Psoas muscle (tissue), 8 donors: ENCODE results near the gene CPVL. TPM values are rescaled to one million over a fixed set of nuclear protein-coding genes. Genes with fewer than 3 reads are reported as not detected.

Experiments
- ATAC-seq, 4 donors: fragments of 200-7000 bp; cut with Tn5 transposase; one replicate each; pipeline ENCODE4 v1.9.1; 2020; ENCODE audit warnings: moderate library complexity in 3 of 4, mild to moderate bottlenecking in 2 of 4
- DNase-seq, 2 donors: peaks; one replicate each; pipeline ENCODE4 v3.0.0-alpha.2; 2020
- H3K27ac ChIP-seq: fragments of 200-600 bp; one replicate; pipeline ENCODE4 v1.8.0; 2022
- H3K27me3 ChIP-seq, 3 donors: fragments of 200-600 bp in 1 of 3; one replicate each; pipeline versions ENCODE4 v1.6.1 to v1.8.0; 2013 to 2022; ENCODE audit warnings: low read length in 2 of 3, mild to moderate bottlenecking in 2 of 3, moderate library complexity in 1 of 3; ENCODE audit not compliant: insufficient read depth in 3 of 3
- H3K36me3 ChIP-seq, 2 donors: fragments of 200-600 bp in 1 of 2; one replicate each; pipeline versions ENCODE4 v1.6.1 to v1.8.0; 2013 to 2022; ENCODE audit warnings: low read depth in 1 of 2, mild to moderate bottlenecking in 1 of 2, moderate library complexity in 1 of 2; ENCODE audit not compliant: insufficient read depth in 1 of 2
- H3K4me1 ChIP-seq: fragments of 200-600 bp; one replicate; pipeline ENCODE4 v1.8.0; 2022
- H3K4me3 ChIP-seq: fragments of 200-600 bp; one replicate; pipeline ENCODE4 v1.8.0; 2022; ENCODE audit warnings: mild to moderate bottlenecking
- H3K9me3 ChIP-seq: fragments of 200-600 bp; one replicate; pipeline ENCODE4 v1.8.0; 2022
- WGBS, 3 donors: extraction: QIAGEN DNeasy Blood & Tissue Kit; methylation state at CpG; one replicate each; pipeline versions ENCODE4 v1.1.6 to v1.1.7; 2013; 5-methylcytosine and 5-hydroxymethylcytosine counted together
- intact Hi-C, 2 donors: fragments of 100-400 bp; cut with DNase I; formaldehyde crosslinking; loops; one replicate each; pipeline versions ENCODE4 v1.11.0 to v1.14.2; 2022
- polyA plus RNA-seq, 3 donors: library from polyadenylated mRNA; stranded (reverse); fragments of 200-250 nt; gene quantifications; one replicate each; pipeline ENCODE4 v1.2.3, GENCODE V29; 2013
- total RNA-seq, 4 donors: library from RNA; stranded (reverse); fragmentation: NEBNext Ultra II Directional in 2 of 4; extraction: Animal tissue kit (Norgen Biotek cat#: 25700) in 2 of 4; gene quantifications; one replicate each; pipeline versions ENCODE4 v1.2.1 to v1.2.4, GENCODE V29; 2021 to 2023
- TF ChIP-seq, protein P1 (sequence below): fragments of 200-600 bp; IDR thresholded peaks from one replicate; pipeline ENCODE4 v1.8.0; 2022; ENCODE audit warnings: antibody characterized with exemption
- donor health status: healthy with polysubstance abuse.
- donor health status: DM: no; HTN: no; CAD: no; lungs with moderate emphysema.
- donor health status: Bipolar disorder and iron deficiency.
- donor health status: healthy.
- donor health status: DM: yes; HTN: yes; CAD: no.
- donor health status: DM: no; HTN: no; CAD: no.
- donor health status: DM: no; HTN: no; CAD: no.
- donor health status: DM: yes; HTN: yes; CAD: no.

CPVL gene
- total and polyA plus RNA-seq, 7 donors = 1.6 to 49.6 (median 6.1) TPM

DNA sequence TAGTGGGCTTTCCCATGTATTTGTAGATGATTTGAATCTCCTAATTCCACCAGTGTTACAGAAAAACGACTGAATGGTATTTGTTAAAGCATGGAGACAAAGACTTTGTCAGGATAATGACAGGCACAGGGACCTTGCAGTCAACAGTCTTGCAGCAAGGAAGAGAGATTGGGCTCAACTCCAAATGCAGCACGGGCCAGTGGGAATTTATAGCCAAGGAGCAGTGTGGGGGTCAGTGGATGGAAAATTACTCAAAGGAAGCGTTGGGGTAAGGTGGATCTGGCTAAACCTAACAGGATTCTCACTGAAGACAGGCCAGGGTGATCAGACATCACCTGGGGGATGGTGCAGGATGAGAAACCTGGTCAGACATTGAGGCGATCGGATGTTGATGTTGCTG lies 24.3 kb downstream of the CPVL start:
- DNase-seq (no peak), ATAC-seq (no peak)
- Histone ChIP-seq H3K4me1 (peaks cover 16% of the 10 kb centered on the region), H3K4me3 (no peak overlapping the region), H3K36me3 (no peaks in the 10 kb centered on the region), H3K27ac (no peak overlapping the region), H3K27me3 (no peaks in the 10 kb centered on the region), H3K9me3 (no peaks in the 10 kb centered on the region)
- TF ChIP-seq, protein P1, sequence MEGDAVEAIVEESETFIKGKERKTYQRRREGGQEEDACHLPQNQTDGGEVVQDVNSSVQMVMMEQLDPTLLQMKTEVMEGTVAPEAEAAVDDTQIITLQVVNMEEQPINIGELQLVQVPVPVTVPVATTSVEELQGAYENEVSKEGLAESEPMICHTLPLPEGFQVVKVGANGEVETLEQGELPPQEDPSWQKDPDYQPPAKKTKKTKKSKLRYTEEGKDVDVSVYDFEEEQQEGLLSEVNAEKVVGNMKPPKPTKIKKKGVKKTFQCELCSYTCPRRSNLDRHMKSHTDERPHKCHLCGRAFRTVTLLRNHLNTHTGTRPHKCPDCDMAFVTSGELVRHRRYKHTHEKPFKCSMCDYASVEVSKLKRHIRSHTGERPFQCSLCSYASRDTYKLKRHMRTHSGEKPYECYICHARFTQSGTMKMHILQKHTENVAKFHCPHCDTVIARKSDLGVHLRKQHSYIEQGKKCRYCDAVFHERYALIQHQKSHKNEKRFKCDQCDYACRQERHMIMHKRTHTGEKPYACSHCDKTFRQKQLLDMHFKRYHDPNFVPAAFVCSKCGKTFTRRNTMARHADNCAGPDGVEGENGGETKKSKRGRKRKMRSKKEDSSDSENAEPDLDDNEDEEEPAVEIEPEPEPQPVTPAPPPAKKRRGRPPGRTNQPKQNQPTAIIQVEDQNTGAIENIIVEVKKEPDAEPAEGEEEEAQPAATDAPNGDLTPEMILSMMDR = no peak
- 40 to 45% (median 44%) methylated on average over 5 of the region's 5 CpGs for WGBS, 3 donors
- intact Hi-C loops = no loop called here

DNA sequence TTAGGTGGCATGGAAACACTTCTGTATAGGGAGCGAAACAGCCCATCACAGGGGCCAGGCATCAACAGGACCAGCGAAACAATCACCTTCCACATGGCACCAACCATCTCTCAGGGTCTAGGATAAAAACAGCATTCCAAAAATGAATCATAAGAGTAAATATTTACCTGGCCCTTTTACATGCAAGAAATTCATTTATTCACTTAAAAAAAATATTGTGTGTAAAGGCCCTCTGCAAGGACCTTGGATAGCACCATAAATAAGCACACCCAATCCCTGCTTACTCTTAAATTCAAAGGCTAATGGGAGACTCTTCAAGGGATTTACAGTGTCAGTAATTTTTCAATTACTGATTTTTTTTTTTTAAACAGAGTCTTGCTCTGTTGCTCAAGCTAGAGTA lies 25.4 kb downstream of the CPVL start:
- H3K4me1 ChIP-seq = peaks cover 16% of the 10 kb centered on the region
- no peaks in the 10 kb centered on the region for H3K27me3 ChIP-seq
- TF ChIP-seq, protein P1 = no peak
- H3K27ac ChIP-seq = no peak overlapping the region
- DNase-seq (no peak), ATAC-seq (no peak)
- no peaks in the 10 kb centered on the region for H3K9me3 ChIP-seq
- intact Hi-C loops = no loop called here
- H3K36me3 ChIP-seq = no peaks in the 10 kb centered on the region
- 78 to 98% (median 96%) methylated on average over 2 of the region's 2 CpGs for WGBS, 3 donors
- no peak overlapping the region for H3K4me3 ChIP-seq

DNA sequence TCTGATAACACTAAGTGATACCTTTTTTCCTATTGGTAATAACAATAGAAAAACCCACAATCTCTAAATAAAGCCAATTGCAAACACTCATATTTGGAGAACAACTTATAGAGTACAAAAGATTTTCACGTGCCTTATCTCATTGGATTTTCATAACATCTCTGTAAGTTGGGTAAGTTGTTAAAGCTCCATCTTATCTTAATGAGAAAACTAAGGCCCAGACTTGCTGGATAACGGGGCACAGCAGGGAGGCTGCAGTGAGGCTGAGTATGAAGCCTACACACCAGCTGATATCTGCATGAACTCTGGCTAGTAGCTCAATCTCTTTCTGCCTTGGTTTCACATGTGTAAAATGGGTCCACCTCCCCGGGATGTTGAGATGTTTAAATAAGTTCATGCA lies 26.8 kb downstream of the CPVL start:
- no peak for ATAC-seq
- no peak for DNase-seq
- TF ChIP-seq, protein P1 = no peak
- peaks cover 16% of the 10 kb centered on the region for H3K4me1 ChIP-seq
- no peak overlapping the region for H3K27ac ChIP-seq
- WGBS, 3 donors = 93 to 94% (median 93%) methylated on average over 3 of the region's 3 CpGs
- no peaks in the 10 kb centered on the region for H3K36me3 ChIP-seq
- H3K9me3 ChIP-seq = no peaks in the 10 kb centered on the region
- H3K27me3 ChIP-seq = no peaks in the 10 kb centered on the region
- H3K4me3 ChIP-seq = no peak overlapping the region
- intact Hi-C loops = loop anchor here in 1 of 2 donors (10.0 kb wide), 1 partner anchor 285 kb away; no protein-coding TSS in a partner anchor

DNA sequence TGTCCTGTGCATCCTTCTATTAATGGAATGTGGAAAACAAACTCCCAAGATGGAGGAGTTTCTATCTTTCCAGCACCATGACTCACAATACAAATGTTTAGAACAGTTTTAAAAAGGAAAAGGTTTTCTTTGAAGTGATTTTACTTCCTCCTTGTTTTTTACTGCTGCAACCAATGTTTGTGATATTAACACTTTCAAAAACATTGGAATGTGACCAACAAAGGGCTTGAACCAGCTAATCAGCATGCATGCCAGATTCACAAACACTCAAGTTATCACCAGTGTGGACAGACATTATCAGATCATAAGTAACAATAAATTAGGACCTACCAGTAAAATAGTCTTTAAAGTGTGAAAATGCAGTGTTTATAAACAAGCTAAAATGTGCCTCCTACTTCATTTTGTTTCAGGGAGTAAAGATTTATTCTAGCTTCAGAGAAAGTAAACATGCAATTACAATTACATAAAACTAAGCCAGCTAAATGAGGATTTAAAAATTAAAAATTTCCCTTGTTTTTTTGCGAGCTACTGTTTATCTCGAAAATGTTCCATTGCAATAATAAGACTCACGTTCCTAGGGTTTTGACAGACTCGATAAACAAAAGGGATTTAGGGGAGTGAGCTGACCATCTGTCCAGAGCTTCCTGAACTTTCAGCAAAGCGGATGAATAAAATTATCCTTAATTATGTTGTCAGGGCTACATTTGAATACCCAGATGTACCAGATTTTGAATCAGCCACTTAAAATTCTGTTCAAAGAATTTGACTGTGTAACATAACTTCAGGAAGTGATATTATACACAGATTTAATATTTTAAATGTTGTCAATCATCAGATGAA lies 29.8 kb downstream of the CPVL start:
- intact Hi-C loops = loop anchor here in 1 of 2 donors (10.0 kb wide), 1 partner anchor 288 kb away; no protein-coding TSS in a partner anchor
- Histone ChIP-seq H3K9me3 (no peaks in the 10 kb centered on the region), H3K27ac (no peak overlapping the region), H3K4me3 (no peak overlapping the region), H3K4me1 (no peaks in the 10 kb centered on the region), H3K27me3 (no peaks in the 10 kb centered on the region), H3K36me3 (no peaks in the 10 kb centered on the region)
- ATAC-seq (no peak), DNase-seq (no peak)
- TF ChIP-seq, protein P1 = no peak
- 47 to 50% (median 48%) methylated on average over 5 of the region's 5 CpGs for WGBS, 3 donors
